WTC11 (cell line): Measurements from ENCODE around the gene PPP1R12A. TPM values are rescaled to one million over a fixed set of nuclear protein-coding genes. Genes with fewer than 3 reads are reported as not detected.

Source experiments
- ATAC-seq: fragments of 200-7000 bp; cut with Tn5 transposase; 2 replicates; pipeline ENCODE4 v1.10.0; 2021; ENCODE audit warnings: mild to moderate bottlenecking, moderate library complexity
- CTCF ChIA-PET: fragments of 300-600 bp; sonication (Branson Sonifier 250); formaldehyde crosslinking; loops from one replicate; lab custom pipeline; 2021; ENCODE audit warnings: antibody characterized with exemption; lab: Charles Lee
- POLR2A ChIA-PET: fragments of 350-600 bp; sonication (Branson Sonifier 250); formaldehyde crosslinking; loops from one replicate; lab custom pipeline; 2021; ENCODE audit warnings: antibody characterized with exemption; lab: Charles Lee
- DNase-seq: peaks from one replicate; pipeline ENCODE4 v3.0.0; 2021; ENCODE audit warnings: low spot score
- H3K27ac Mint-ChIP-seq: 2 replicates; pipeline ENCODE4 v1.8.0; 2021; ENCODE audit warnings: mixed read lengths
- H3K27me3 Mint-ChIP-seq: 2 replicates; pipeline ENCODE4 v1.8.0; 2021; ENCODE audit warnings: low read depth, mild to moderate bottlenecking, moderate library complexity, mixed read lengths
- H3K36me3 Mint-ChIP-seq: 2 replicates; pipeline ENCODE4 v1.8.0; 2021; ENCODE audit warnings: mixed read lengths
- H3K4me1 Mint-ChIP-seq: 2 replicates; pipeline ENCODE4 v1.8.0; 2022; ENCODE audit warnings: mixed read lengths
- H3K4me3 Mint-ChIP-seq: 2 replicates; pipeline ENCODE4 v1.8.0; 2021; ENCODE audit warnings: mild to moderate bottlenecking, moderate library complexity, mixed read lengths
- H3K9me3 Mint-ChIP-seq: 2 replicates; pipeline ENCODE4 v1.8.0; 2021; ENCODE audit warnings: mixed read lengths
- AR ChIP-seq: fragments of 250-450 bp; sonication (Bioruptor Pico); IDR thresholded peaks from 2 replicates; pipeline ENCODE4 v1.9.0; 2021; ENCODE audit warnings: mild to moderate bottlenecking
- ATF6 ChIP-seq: sonication (generic); formaldehyde crosslinking; IDR thresholded peaks from 2 replicates; pipeline ENCODE4 v1.8.1; 2023; ENCODE audit warnings: mild to moderate bottlenecking, missing genetic modification reagents
- E2F1 ChIP-seq: sonication (generic); formaldehyde crosslinking; IDR thresholded peaks from 2 replicates; pipeline ENCODE4 v1.8.0; 2022; ENCODE audit warnings: mild to moderate bottlenecking, missing genetic modification reagents
- GABPB1 ChIP-seq: sonication (generic); formaldehyde crosslinking; IDR thresholded peaks from 2 replicates; pipeline ENCODE4 v1.8.1; 2023; ENCODE audit warnings: mild to moderate bottlenecking, missing genetic modification reagents
- GTF2I ChIP-seq: fragments of 250-450 bp; sonication (Bioruptor Pico); conservative IDR thresholded peaks from 2 replicates; pipeline ENCODE4 v1.4.0; 2021; ENCODE audit warnings: mild to moderate bottlenecking
- HMGXB4 ChIP-seq: sonication (generic); formaldehyde crosslinking; IDR thresholded peaks from 2 replicates; pipeline ENCODE4 v1.8.1; 2023; ENCODE audit warnings: mild to moderate bottlenecking, moderate library complexity, missing genetic modification reagents
- IRF1 ChIP-seq: sonication (generic); formaldehyde crosslinking; IDR thresholded peaks from 2 replicates; pipeline ENCODE4 v1.8.0; 2023; ENCODE audit warnings: missing genetic modification reagents
- JUN ChIP-seq: sonication (generic); formaldehyde crosslinking; IDR thresholded peaks from 2 replicates; pipeline ENCODE4 v1.8.0; 2023; ENCODE audit warnings: mild to moderate bottlenecking, missing genetic modification reagents
- KAT7 ChIP-seq: sonication (generic); formaldehyde crosslinking; IDR thresholded peaks from 2 replicates; pipeline ENCODE4 v1.8.1; 2023; ENCODE audit warnings: missing genetic modification reagents, mild to moderate bottlenecking, borderline replicate concordance
- MAX ChIP-seq: sonication (generic); formaldehyde crosslinking; IDR thresholded peaks from 2 replicates; pipeline ENCODE4 v1.8.0; 2022; ENCODE audit warnings: mild to moderate bottlenecking, missing genetic modification reagents
- SMAD4 ChIP-seq: sonication (generic); formaldehyde crosslinking; IDR thresholded peaks from 2 replicates; pipeline ENCODE4 v1.8.0; 2022; ENCODE audit warnings: mild to moderate bottlenecking, missing genetic modification reagents
- TCF7 ChIP-seq: sonication (generic); formaldehyde crosslinking; IDR thresholded peaks from 2 replicates; pipeline ENCODE4 v1.8.0; 2022; ENCODE audit warnings: mild to moderate bottlenecking, low read depth, missing genetic modification reagents, moderate library complexity
- ZNF317 ChIP-seq: sonication (generic); formaldehyde crosslinking; IDR thresholded peaks from 2 replicates; pipeline ENCODE4 v1.8.1; 2023; ENCODE audit warnings: low read depth, mild to moderate bottlenecking, moderate library complexity, missing genetic modification reagents, borderline replicate concordance
- ZNF532 ChIP-seq: fragments of 250-450 bp; sonication (Bioruptor Pico); IDR thresholded peaks from 2 replicates; pipeline ENCODE4 v1.9.0; 2021; ENCODE audit warnings: mild to moderate bottlenecking, borderline replicate concordance
- ZSCAN18 ChIP-seq: fragments of 250-450 bp; sonication (Bioruptor Pico); IDR thresholded peaks from 2 replicates; pipeline ENCODE4 v2.1.2; 2022; ENCODE audit warnings: mild to moderate bottlenecking, moderate library complexity
- total RNA-seq: library from RNA; stranded (reverse); gene quantifications from 3 replicates; pipeline ENCODE4 v1.2.3, GENCODE V29; 2021

PPP1R12A gene
- total RNA-seq, 1 experiment from 2014 or later = 83.8 TPM

GRCh38 chr12:79973801-79974200 is 38.9 kb upstream of the PPP1R12A start:
- no peaks in the 10 kb centered on the region for H3K27me3 Mint-ChIP-seq
- DNase-seq (no peak), ATAC-seq (no peak)
- TF ChIP-seq AR (CRISPR knock-in tag) (no peak), KAT7 (CRISPR knock-in tag) (no peak)
- no peak overlapping the region for H3K27ac Mint-ChIP-seq
- no peaks in the 10 kb centered on the region for H3K36me3 Mint-ChIP-seq
- POLR2A ChIA-PET = interaction anchor here (0.6 kb wide), 1 partner anchor 27 kb away, joined by 3 read pairs; no protein-coding TSS in a partner anchor
- H3K4me3 Mint-ChIP-seq = no peak overlapping the region
- peaks cover 5% of the 10 kb centered on the region; the same call in 1 of the 2 replicates for H3K4me1 Mint-ChIP-seq
- no peaks in the 10 kb centered on the region for H3K9me3 Mint-ChIP-seq
- CTCF ChIA-PET = no interaction called here

GRCh38 chr12:79964100-79964627 is 29.3 kb upstream of the PPP1R12A start:
- TF ChIP-seq GABPB1 = peak; percentile 53; the same call in 1 of the 2 replicates
- no peak for TF ChIP-seq ATF6 (CRISPR knock-in tag)
- no peak for TF ChIP-seq TCF7 (CRISPR knock-in tag)
- ChIA-PET POLR2A (no interaction called here), CTCF (interaction anchor here (0.6 kb wide), 1 partner anchor 47 kb away, joined by 4 read pairs; no protein-coding TSS in a partner anchor)
- Mint-ChIP-seq H3K4me1 (no peaks in the 10 kb centered on the region), H3K4me3 (no peak overlapping the region), H3K36me3 (no peaks in the 10 kb centered on the region), H3K9me3 (peaks cover 3% of the 10 kb centered on the region), H3K27me3 (no peaks in the 10 kb centered on the region), H3K27ac (no peak overlapping the region)
- DNase-seq (no peak), ATAC-seq (no peak)

- no peak for DNase-seq
- no peak overlapping the region for H3K27ac Mint-ChIP-seq
- CTCF ChIA-PET = no interaction called here
- no peaks in the 10 kb centered on the region for H3K9me3 Mint-ChIP-seq
- H3K27me3 Mint-ChIP-seq = no peaks in the 10 kb centered on the region
- POLR2A ChIA-PET = no interaction called here
- no peaks in the 10 kb centered on the region for H3K4me1 Mint-ChIP-seq
- ATAC-seq = no peak
- no peak overlapping the region for H3K4me3 Mint-ChIP-seq
- H3K36me3 Mint-ChIP-seq = no peaks in the 10 kb centered on the region
- no peak for TF ChIP-seq ZNF532 (CRISPR knock-in tag)
- no peak for TF ChIP-seq JUN (CRISPR knock-in tag)
- no peak for TF ChIP-seq MAX
- TF ChIP-seq GTF2I (CRISPR knock-in tag) = no peak
- no peak for TF ChIP-seq HMGXB4 (CRISPR knock-in tag)
- no peak for TF ChIP-seq E2F1 (CRISPR knock-in tag)
- TF ChIP-seq ZNF317 (CRISPR knock-in tag) = no peak
- no peak for TF ChIP-seq ZSCAN18 (CRISPR knock-in tag)
- no peak for TF ChIP-seq TCF7 (CRISPR knock-in tag)
- no peak for TF ChIP-seq SMAD4
- no peak for TF ChIP-seq IRF1 (CRISPR knock-in tag)
Measured at GRCh38 chr12:79961411-79961810, 26.5 kb upstream of the PPP1R12A start.
